Osteoblast (primary cell): ENCODE data around the gene KIF26B. TPM values are rescaled to one million over a fixed set of nuclear protein-coding genes. Genes with fewer than 3 reads are reported as not detected.

Experiments used
- DNase-seq: peaks from one replicate; pipeline ENCODE4 v3.0.0; 2011; ENCODE audit warnings: low spot score, mixed read lengths; ENCODE audit not compliant: insufficient read length; ENCODE audit errors: missing footprints
- H2AFZ ChIP-seq: 2 replicates; pipeline ENCODE4 v1.6.0; 2011; ENCODE audit warnings: mild to moderate bottlenecking, low read length
- H3K27ac ChIP-seq: 2 replicates; pipeline ENCODE4 v1.5.1; 2011; ENCODE audit warnings: mild to moderate bottlenecking, low read depth, low read length, moderate library complexity
- H3K27me3 ChIP-seq: 2 replicates; pipeline ENCODE4 v1.6.0; 2012; ENCODE audit warnings: mild to moderate bottlenecking, control low read depth, inconsistent platforms, low read length, moderate library complexity; ENCODE audit not compliant: insufficient read depth
- H3K36me3 ChIP-seq: 2 replicates; pipeline ENCODE4 v1.5.1; 2011; ENCODE audit warnings: mild to moderate bottlenecking, low read length, control low read depth, moderate library complexity; ENCODE audit not compliant: insufficient read depth
- H3K4me1 ChIP-seq: 2 replicates; pipeline ENCODE4 v1.5.1; 2011; ENCODE audit warnings: mild to moderate bottlenecking, low read length, control low read depth, moderate library complexity; ENCODE audit not compliant: insufficient read depth
- H3K4me2 ChIP-seq: 2 replicates; pipeline ENCODE4 v1.6.0; 2011; ENCODE audit warnings: mild to moderate bottlenecking, low read length; ENCODE audit not compliant: insufficient read depth
- H3K4me3 ChIP-seq: fragments of 200-600 bp; sonication (generic); 3 replicates; pipeline ENCODE4 v1.5.1; 2012; ENCODE audit warnings: mild to moderate bottlenecking, low read length, inconsistent platforms; ENCODE audit not compliant: insufficient read depth
- H3K79me2 ChIP-seq: 2 replicates; pipeline ENCODE4 v1.6.0; 2012; ENCODE audit warnings: mild to moderate bottlenecking, low read length, control low read depth, inconsistent platforms; ENCODE audit not compliant: insufficient read depth
- H3K9me3 ChIP-seq: 2 replicates; pipeline ENCODE4 v1.5.1; 2011; ENCODE audit warnings: low read depth, low read length, control low read depth
- H4K20me1 ChIP-seq: 2 replicates; pipeline ENCODE4 v1.6.0; 2012; ENCODE audit warnings: mild to moderate bottlenecking, low read length, control low read depth; ENCODE audit not compliant: insufficient read depth
- total RNA-seq: library from RNA; depleted of rRNA; stranded (reverse); fragments of >200 nt; gene quantifications from 2 replicates; pipeline ENCODE4 v1.2.3, GENCODE V29; 2012
- TF ChIP-seq, protein P1 (sequence below): IDR thresholded peaks from 2 replicates; pipeline ENCODE4 v1.5.1; 2011; ENCODE audit warnings: mild to moderate bottlenecking, low read depth, low read length, moderate library complexity; ENCODE audit errors: extremely low read depth

Gene KIF26B
- total RNA-seq, 1 donor, result 22.1 TPM

DNA sequence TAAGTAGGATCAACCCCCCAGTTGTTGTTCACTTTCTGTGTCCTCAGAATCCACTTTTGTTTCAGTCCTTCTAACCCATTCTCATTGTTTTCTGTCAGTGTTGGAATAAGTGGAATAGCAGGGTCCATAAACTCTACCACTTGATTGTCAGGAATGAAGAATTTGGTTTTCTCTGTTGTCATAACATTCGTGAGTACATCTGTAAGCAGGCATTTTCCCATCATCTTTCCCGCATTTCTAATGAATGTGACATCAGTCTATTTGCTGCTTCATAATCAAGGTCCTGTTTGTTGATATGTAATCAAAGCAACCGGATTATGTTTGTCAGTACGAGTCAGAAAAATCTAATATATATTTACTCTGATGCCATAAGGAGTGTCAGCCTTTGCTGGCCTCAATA lies 147.1 kb downstream of the KIF26B start:
- Histone ChIP-seq H3K79me2 (no peaks in the 10 kb centered on the region), H3K4me1 (peaks cover 6% of the 10 kb centered on the region), H4K20me1 (no peaks in the 10 kb centered on the region), H3K9me3 (no peaks in the 10 kb centered on the region), H2AFZ (no peak overlapping the region), H3K4me2 (no peak overlapping the region), H3K4me3 (no peak overlapping the region), H3K27me3 (peaks cover 5% of the 10 kb centered on the region), H3K36me3 (no peaks in the 10 kb centered on the region), H3K27ac (no peak overlapping the region)
- TF ChIP-seq, protein P1, sequence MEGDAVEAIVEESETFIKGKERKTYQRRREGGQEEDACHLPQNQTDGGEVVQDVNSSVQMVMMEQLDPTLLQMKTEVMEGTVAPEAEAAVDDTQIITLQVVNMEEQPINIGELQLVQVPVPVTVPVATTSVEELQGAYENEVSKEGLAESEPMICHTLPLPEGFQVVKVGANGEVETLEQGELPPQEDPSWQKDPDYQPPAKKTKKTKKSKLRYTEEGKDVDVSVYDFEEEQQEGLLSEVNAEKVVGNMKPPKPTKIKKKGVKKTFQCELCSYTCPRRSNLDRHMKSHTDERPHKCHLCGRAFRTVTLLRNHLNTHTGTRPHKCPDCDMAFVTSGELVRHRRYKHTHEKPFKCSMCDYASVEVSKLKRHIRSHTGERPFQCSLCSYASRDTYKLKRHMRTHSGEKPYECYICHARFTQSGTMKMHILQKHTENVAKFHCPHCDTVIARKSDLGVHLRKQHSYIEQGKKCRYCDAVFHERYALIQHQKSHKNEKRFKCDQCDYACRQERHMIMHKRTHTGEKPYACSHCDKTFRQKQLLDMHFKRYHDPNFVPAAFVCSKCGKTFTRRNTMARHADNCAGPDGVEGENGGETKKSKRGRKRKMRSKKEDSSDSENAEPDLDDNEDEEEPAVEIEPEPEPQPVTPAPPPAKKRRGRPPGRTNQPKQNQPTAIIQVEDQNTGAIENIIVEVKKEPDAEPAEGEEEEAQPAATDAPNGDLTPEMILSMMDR, result no peak
- no peak for DNase-seq

DNA sequence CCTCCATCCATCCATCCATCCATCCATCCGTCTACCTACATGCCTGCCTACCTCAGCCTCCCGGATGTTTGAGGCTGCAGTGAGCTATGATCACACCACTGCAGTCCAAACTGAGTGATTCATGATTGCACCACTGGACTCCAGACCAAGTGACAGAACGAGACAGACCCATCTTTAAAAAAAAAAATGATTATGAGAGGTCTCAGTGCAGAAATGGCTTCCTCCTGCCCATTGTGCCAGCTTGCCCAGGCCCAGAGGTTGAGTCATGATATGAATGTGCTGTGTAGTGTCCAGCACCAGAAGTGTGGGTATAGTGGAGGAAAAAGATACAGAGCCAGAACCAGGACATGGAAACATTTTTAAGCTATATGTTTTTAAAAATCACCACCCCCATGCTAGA lies 149.9 kb downstream of the KIF26B start:
- no peak overlapping the region for H3K4me3 ChIP-seq
- DNase-seq, result no peak
- no peak overlapping the region for H3K4me2 ChIP-seq
- H3K36me3 ChIP-seq, result no peaks in the 10 kb centered on the region
- TF ChIP-seq, protein P1, result no peak
- no peaks in the 10 kb centered on the region for H3K9me3 ChIP-seq
- peaks cover 5% of the 10 kb centered on the region for H3K27me3 ChIP-seq
- no peaks in the 10 kb centered on the region for H4K20me1 ChIP-seq
- no peaks in the 10 kb centered on the region for H3K79me2 ChIP-seq
- no peak overlapping the region for H2AFZ ChIP-seq
- H3K27ac ChIP-seq, result no peak overlapping the region
- no peaks in the 10 kb centered on the region for H3K4me1 ChIP-seq

DNA sequence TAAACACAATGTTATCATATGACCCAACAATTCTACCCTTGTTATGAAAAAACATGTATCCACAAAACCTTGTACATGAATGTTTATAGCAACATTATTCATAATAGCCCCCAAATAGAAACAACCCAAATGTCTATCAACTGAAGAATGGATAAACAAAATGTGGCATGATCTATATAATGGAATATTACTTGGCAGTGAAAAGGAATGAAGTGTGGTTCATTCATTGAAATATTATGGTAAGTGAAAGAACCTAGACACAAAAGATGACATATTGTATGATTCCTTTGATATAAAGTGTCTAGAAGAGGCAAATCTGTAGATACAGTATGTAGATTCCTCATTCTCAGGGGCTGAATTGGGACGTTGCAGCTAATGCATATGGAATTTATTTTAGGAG lies 151.2 kb downstream of the KIF26B start:
- no peaks in the 10 kb centered on the region for H3K79me2 ChIP-seq
- TF ChIP-seq, protein P1, result no peak
- DNase-seq, result no peak

DNA sequence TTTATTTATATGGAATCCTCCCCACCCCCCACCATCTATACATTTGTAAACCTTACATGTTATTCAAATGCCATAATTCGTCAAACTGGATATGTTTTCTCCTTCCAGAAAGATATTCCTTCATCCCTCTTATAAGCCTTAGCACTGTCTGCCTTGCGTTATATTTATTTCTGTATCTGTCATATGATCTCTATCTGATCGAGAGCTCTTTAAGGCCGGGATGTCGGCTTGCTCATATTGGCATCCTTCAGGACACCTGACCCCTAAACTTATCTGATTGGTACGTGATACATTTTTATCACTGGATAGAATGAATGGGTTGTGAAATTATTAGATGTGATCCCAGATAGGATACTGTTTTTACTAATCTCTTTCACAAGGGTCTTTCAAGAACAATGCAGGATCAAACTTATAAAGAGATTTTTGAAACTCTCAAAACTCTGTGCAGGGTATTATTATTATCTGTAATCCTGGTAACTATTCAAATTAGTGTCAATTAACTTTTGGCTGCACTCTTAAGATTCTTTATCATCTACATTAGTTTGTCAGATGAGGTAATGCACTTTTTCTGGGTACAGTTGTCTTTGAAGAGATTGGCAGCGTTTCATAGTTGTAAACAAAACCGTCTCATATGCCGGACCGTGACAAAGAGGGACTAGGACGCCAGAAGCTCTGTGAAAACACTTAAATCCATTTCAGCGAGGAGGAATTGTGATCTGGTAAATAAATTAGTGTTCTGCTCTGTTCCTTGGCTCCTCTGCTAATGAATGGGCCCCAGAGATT lies 152.0 kb downstream of the KIF26B start:
- H3K27ac ChIP-seq, result no peak overlapping the region
- no peak overlapping the region for H3K4me3 ChIP-seq
- no peaks in the 10 kb centered on the region for H3K27me3 ChIP-seq
- no peaks in the 10 kb centered on the region for H3K79me2 ChIP-seq
- no peak overlapping the region for H3K4me2 ChIP-seq
- no peaks in the 10 kb centered on the region for H3K9me3 ChIP-seq
- no peak overlapping the region for H2AFZ ChIP-seq
- H3K4me1 ChIP-seq, result no peaks in the 10 kb centered on the region
- DNase-seq, result no peak
- H3K36me3 ChIP-seq, result no peaks in the 10 kb centered on the region
- TF ChIP-seq, protein P1, result no peak
- no peaks in the 10 kb centered on the region for H4K20me1 ChIP-seq

More for the DNA sequence above, 151.2 kb downstream of the KIF26B start:
- H3K9me3 ChIP-seq, result no peaks in the 10 kb centered on the region
- H2AFZ ChIP-seq, result no peak overlapping the region
- no peak overlapping the region for H3K4me2 ChIP-seq
- no peaks in the 10 kb centered on the region for H3K27me3 ChIP-seq
- no peak overlapping the region for H3K4me3 ChIP-seq
- no peaks in the 10 kb centered on the region for H3K4me1 ChIP-seq
- no peaks in the 10 kb centered on the region for H4K20me1 ChIP-seq
- no peak overlapping the region for H3K27ac ChIP-seq
- no peaks in the 10 kb centered on the region for H3K36me3 ChIP-seq
